ENCODE measurements around the gene ACTN4. TPM values are rescaled to one million over a fixed set of nuclear protein-coding genes. Genes with fewer than 3 reads are reported as not detected.
A peak's percentile ranks its signal among the peaks of the same experiment; 100 is the strongest.

The ACTN4 gene
- total and polyA plus RNA-seq, 12 donors: 148 to 773 (median 558) TPM

GRCh38 chr19:38690146-38690545 lies 42.7 kb downstream of the ACTN4 start:
- TF ChIP-seq CTCF (IDR thresholded peaks at IDR 0.05) (no peak), POLR2A (IDR thresholded peaks at IDR 0.05) (no peak)
- H3K27me3 ChIP-seq: no peaks in the 10 kb centered on the region
- intact Hi-C loops (cut with DNase I): no loop called here
- 89 to 96% (median 92%) methylated on average over 14 of the region's 14 CpGs for whole genome bisulfite sequencing, 4 donors
- no peaks in the 10 kb centered on the region for H3K36me3 ChIP-seq (replicated peaks in 1 of 2)
- H3K27ac ChIP-seq: peak overlapping the region in 2 of 5 donors; percentile 18 to 88
- H3K4me3 ChIP-seq: no peak overlapping the region
- no peaks in the 10 kb centered on the region for H3K9me3 ChIP-seq (replicated peaks in 1 of 3)
- DNase-seq: no peak
- peaks cover 59 to 84% of the 10 kb centered on the region in 2 donors for H3K4me1 ChIP-seq (replicated peaks in 1 of 2)

- no peak overlapping the region for H3K4me3 ChIP-seq
- intact Hi-C loops (cut with DNase I): no loop called here
- H3K4me1 ChIP-seq (replicated peaks in 1 of 2): peaks cover 59 to 84% of the 10 kb centered on the region in 2 donors
- H3K27me3 ChIP-seq: no peaks in the 10 kb centered on the region
- peak overlapping the region in 4 of 5 donors; percentile 18 to 88 (median 48) for H3K27ac ChIP-seq
- no peaks in the 10 kb centered on the region for H3K9me3 ChIP-seq (replicated peaks in 1 of 3)
- H3K36me3 ChIP-seq (replicated peaks in 1 of 2): no peaks in the 10 kb centered on the region
- 85 to 90% (median 87%) methylated on average over 7 of the region's 7 CpGs for WGBS, 4 donors
- TF ChIP-seq CTCF (IDR thresholded peaks at IDR 0.05) (no peak), POLR2A (IDR thresholded peaks at IDR 0.05) (no peak)
- DNase-seq: no peak
These were observed 43.4 kb downstream of the ACTN4 start for GRCh38 chr19:38690832-38691231.

DNA sequence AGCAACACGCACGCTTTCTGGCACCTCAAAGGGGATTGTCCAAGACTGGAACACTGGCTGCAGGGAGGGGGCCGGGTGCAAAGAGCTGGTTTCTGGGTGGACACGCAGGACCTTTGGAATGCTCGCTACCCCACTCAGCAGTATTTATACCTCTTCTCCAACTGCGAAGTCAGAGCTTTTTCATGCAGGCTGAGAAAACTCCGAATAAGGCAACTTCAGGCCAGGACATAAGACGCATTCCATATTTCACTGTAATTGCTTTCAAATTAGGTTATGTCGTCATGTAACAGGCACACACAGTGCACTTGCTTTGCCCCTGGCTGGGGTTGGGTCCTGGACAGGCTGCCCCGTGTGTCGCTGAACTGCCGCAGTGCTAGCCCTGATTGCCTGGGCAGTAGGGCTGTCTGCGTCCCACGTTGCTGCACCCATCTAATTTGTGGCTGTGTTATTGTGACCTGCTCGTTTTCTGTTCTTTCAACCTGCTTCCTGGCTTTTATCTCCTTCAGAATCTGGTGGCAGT lies 44.5 kb downstream of the ACTN4 start:
- no peaks in the 10 kb centered on the region for H3K27me3 ChIP-seq
- intact Hi-C loops (cut with DNase I): no loop called here
- TF ChIP-seq CTCF (IDR thresholded peaks at IDR 0.05) (no peak), POLR2A (IDR thresholded peaks at IDR 0.05) (peak in 1 of 2 donors; percentile 35)
- H3K36me3 ChIP-seq (replicated peaks in 1 of 2): no peaks in the 10 kb centered on the region
- DNase-seq: peak in 1 of 7 donors; percentile 91
- H3K27ac ChIP-seq: peak overlapping the region in 4 of 5 donors; percentile 40 to 93 (median 80)
- WGBS, 4 donors: 67 to 82% (median 75%) methylated on average over 13 to 15 of the region's 15 CpGs
- H3K4me1 ChIP-seq (replicated peaks in 1 of 2): peaks cover 51 to 84% of the 10 kb centered on the region in 2 donors
- no peaks in the 10 kb centered on the region for H3K9me3 ChIP-seq (replicated peaks in 1 of 3)
- H3K4me3 ChIP-seq: no peak overlapping the region

DNA sequence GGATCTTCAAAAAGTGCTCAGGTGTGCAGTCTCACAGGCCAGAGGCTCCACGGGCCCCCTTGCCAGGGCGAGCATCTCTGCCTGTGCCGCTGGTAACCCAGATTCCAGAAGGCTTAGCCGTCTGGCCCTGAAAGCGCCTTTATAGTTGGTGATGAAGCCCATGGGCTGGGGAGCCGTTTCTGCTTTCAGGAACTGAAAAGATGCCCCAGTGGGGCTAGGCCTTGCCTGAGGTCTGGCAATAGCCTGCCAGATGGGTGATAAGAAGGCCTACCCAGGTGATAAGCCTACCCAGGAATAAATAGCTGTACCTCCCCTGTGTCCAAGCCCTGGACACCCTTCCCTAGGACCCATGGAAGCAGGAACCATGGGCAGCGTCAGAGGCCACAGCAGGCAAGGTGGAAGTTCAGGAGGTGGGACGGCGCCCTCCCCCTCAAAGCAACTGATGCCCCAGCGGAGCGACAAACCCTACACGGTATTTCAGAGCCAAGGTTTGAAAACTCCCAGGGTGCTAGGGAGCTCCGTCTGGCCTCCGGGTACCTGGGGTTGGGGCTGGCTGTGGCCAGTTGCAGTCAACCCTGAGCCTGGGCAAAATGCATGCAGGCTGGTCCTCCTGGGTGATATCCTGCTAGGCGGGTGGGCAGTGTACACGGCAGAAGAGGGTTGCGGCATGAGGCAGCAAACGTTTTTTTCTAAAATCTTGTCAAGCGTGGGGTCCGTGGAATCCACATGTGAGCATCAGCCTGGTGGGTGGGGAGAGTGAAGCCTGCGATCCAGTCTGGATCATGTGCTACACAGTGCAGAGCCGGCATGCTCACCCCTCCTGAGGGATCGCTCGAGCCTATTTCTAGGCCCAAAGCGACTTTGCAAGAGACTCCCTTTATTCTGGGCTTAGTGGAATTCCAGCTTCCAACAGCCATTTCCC lies 45.3 kb downstream of the ACTN4 start:
- WGBS, 4 donors: 56 to 73% (median 70%) methylated on average over 21 to 25 of the region's 25 CpGs
- Histone ChIP-seq H3K27me3 (no peaks in the 10 kb centered on the region), H3K9me3 (replicated peaks in 1 of 3) (no peaks in the 10 kb centered on the region), H3K36me3 (replicated peaks in 1 of 2) (no peaks in the 10 kb centered on the region), H3K4me3 (no peak overlapping the region), H3K4me1 (replicated peaks in 1 of 2) (peaks cover 46 to 84% of the 10 kb centered on the region in 2 donors), H3K27ac (peak overlapping the region in 4 of 5 donors; percentile 31 to 93 (median 80))
- intact Hi-C loops (cut with DNase I): no loop called here
- no peak for TF ChIP-seq CTCF (IDR thresholded peaks at IDR 0.05)
- no peak for DNase-seq
